H9 (cell line): ENCODE measurements around the gene RANBP3. TPM values are rescaled to one million over a fixed set of nuclear protein-coding genes. Genes with fewer than 3 reads are reported as not detected.

Experiments used
- DNase-seq: peaks from one replicate; pipeline ENCODE4 v3.0.0-alpha.2; 2017
- H2AFZ ChIP-seq: one replicate; pipeline ENCODE4 v1.6.1; 2013; ENCODE audit warnings: mild to moderate bottlenecking, low read length, control low read depth, moderate library complexity
- H2AK5ac ChIP-seq: 2 replicates; pipeline ENCODE4 v1.6.1; 2013; ENCODE audit warnings: low read length, control low read depth, mixed read lengths; ENCODE audit not compliant: insufficient read length
- H2BK120ac ChIP-seq: one replicate; pipeline ENCODE4 v1.6.1; 2013; ENCODE audit warnings: low read depth, mild to moderate bottlenecking, low read length, control low read depth, inconsistent platforms; ENCODE audit not compliant: poor library complexity, severe bottlenecking
- H2BK12ac ChIP-seq: 2 replicates; pipeline ENCODE4 v1.6.1; 2013; ENCODE audit warnings: low read length, control low read depth, mixed read lengths, low read depth; ENCODE audit not compliant: insufficient read length
- H2BK15ac ChIP-seq: 2 replicates; pipeline ENCODE4 v1.6.1; 2013; ENCODE audit warnings: low read depth, low read length, control low read depth
- H2BK20ac ChIP-seq: one replicate; pipeline ENCODE4 v1.6.1; 2013; ENCODE audit warnings: low read depth, mild to moderate bottlenecking, low read length, control low read depth, inconsistent platforms; ENCODE audit not compliant: poor library complexity, severe bottlenecking
- H2BK5ac ChIP-seq: 2 replicates; pipeline ENCODE4 v1.6.1; 2013; ENCODE audit warnings: low read length, control low read depth, mixed read lengths; ENCODE audit not compliant: insufficient read length
- H3K14ac ChIP-seq: 2 replicates; pipeline ENCODE4 v1.6.1; 2013; ENCODE audit warnings: low read length, control low read depth; ENCODE audit not compliant: insufficient read depth
- H3K18ac ChIP-seq: 2 replicates; pipeline ENCODE4 v1.6.1; 2013; ENCODE audit warnings: low read depth, mild to moderate bottlenecking, mixed read lengths, low read length, control low read depth; ENCODE audit not compliant: insufficient read length
- H3K23ac ChIP-seq: 2 replicates; pipeline ENCODE4 v1.6.1; 2013; ENCODE audit warnings: low read length, control low read depth, mixed read lengths, low read depth; ENCODE audit not compliant: insufficient read length
- H3K23me2 ChIP-seq: 2 replicates; pipeline ENCODE4 v1.6.1; 2013; ENCODE audit warnings: low read depth, mild to moderate bottlenecking, mixed read lengths, low read length, control low read depth; ENCODE audit not compliant: insufficient read length, poor library complexity, severe bottlenecking
- H3K27ac ChIP-seq: 2 replicates; pipeline ENCODE4 v1.5.1; 2013; ENCODE audit warnings: low read length, control low read depth, mixed read lengths, low read depth; ENCODE audit not compliant: insufficient read length
- H3K27me3 ChIP-seq: 2 replicates; pipeline ENCODE4 v1.6.1; 2013; ENCODE audit warnings: low read length, control low read depth, inconsistent platforms; ENCODE audit not compliant: insufficient read depth
- H3K4ac ChIP-seq: 2 replicates; pipeline ENCODE4 v1.6.1; 2013; ENCODE audit warnings: low read depth, mild to moderate bottlenecking, control low read depth, inconsistent platforms, low read length, moderate library complexity
- H3K4me1 ChIP-seq: 2 replicates; pipeline ENCODE4 v1.6.1; 2013; ENCODE audit warnings: low read length, control low read depth, inconsistent platforms; ENCODE audit not compliant: insufficient read depth
- H3K4me2 ChIP-seq: 2 replicates; pipeline ENCODE4 v1.6.1; 2013; ENCODE audit warnings: low read length, control low read depth, mixed read lengths; ENCODE audit not compliant: insufficient read length, insufficient read depth
- H3K56ac ChIP-seq: 2 replicates; pipeline ENCODE4 v1.6.1; 2013; ENCODE audit warnings: low read depth, mild to moderate bottlenecking, mixed read lengths, low read length, control low read depth; ENCODE audit not compliant: insufficient read length
- H3K79me1 ChIP-seq: 2 replicates; pipeline ENCODE4 v1.6.1; 2013; ENCODE audit warnings: low read depth, mild to moderate bottlenecking, moderate library complexity, low read length, control low read depth, inconsistent platforms; ENCODE audit not compliant: insufficient read depth, poor library complexity, severe bottlenecking
- H3K79me2 ChIP-seq: 2 replicates; pipeline ENCODE4 v1.6.1; 2013; ENCODE audit warnings: low read length, control low read depth, inconsistent platforms; ENCODE audit not compliant: insufficient read depth
- H3K9ac ChIP-seq: 2 replicates; pipeline ENCODE4 v1.6.1; 2013; ENCODE audit warnings: low read length, control low read depth, mixed read lengths; ENCODE audit not compliant: insufficient read length; ENCODE audit errors: extremely low read depth
- H3K9me3 ChIP-seq: one replicate; pipeline ENCODE4 v1.6.1; 2013; ENCODE audit warnings: low read depth, low read length, inconsistent platforms; ENCODE audit not compliant: control insufficient read depth
- H3T11ph ChIP-seq: one replicate; pipeline ENCODE4 v1.6.1; 2013; ENCODE audit warnings: mild to moderate bottlenecking, low read length, control low read depth, inconsistent platforms
- H4K20me1 ChIP-seq: one replicate; pipeline ENCODE4 v1.6.1; 2013; ENCODE audit not compliant: control insufficient read depth, insufficient read length, insufficient read depth
- H4K5ac ChIP-seq: 2 replicates; pipeline ENCODE4 v1.6.1; 2013; ENCODE audit warnings: low read depth, mild to moderate bottlenecking, mixed read lengths, low read length, control low read depth; ENCODE audit not compliant: insufficient read length
- H4K8ac ChIP-seq: replicated peaks from 2 replicates; pipeline ENCODE4 v1.6.1; 2013; ENCODE audit warnings: low read length, control low read depth, mixed read lengths, low read depth; ENCODE audit not compliant: insufficient read length
- H4K91ac ChIP-seq: 2 replicates; pipeline ENCODE4 v1.6.1; 2013; ENCODE audit warnings: low read depth, mild to moderate bottlenecking, moderate library complexity, mixed read lengths, low read length, control low read depth; ENCODE audit not compliant: insufficient read length
- H3K27ac Mint-ChIP-seq, 3 experiments: 2 replicates in 2 of 3; 3 replicates in 1 of 3; pipeline ENCODE4 v1.8.0; 2020 to 2021; ENCODE audit warnings: mixed read lengths in 3 of 3, mild to moderate bottlenecking in 1 of 3, moderate library complexity in 1 of 3
- H3K27me3 Mint-ChIP-seq: 2 replicates; pipeline ENCODE4 v1.8.0; 2021; ENCODE audit warnings: low read depth, mild to moderate bottlenecking, moderate library complexity, mixed read lengths
- H3K36me3 Mint-ChIP-seq, 3 experiments: 2 replicates in 2 of 3; 3 replicates in 1 of 3; pipeline ENCODE4 v1.8.0; 2020 to 2021; ENCODE audit warnings: low read depth in 3 of 3, mixed read lengths in 3 of 3; ENCODE audit not compliant: insufficient read depth in 1 of 3
- H3K4me1 Mint-ChIP-seq, 2 experiments: 2 replicates each; pipeline ENCODE4 v1.8.0; 2020; ENCODE audit warnings: mixed read lengths in 2 of 2
- H3K4me3 Mint-ChIP-seq, 2 experiments: 2 replicates in 1 of 2; 3 replicates in 1 of 2; pipeline ENCODE4 v1.8.0; 2020 to 2021; ENCODE audit warnings: mild to moderate bottlenecking in 2 of 2, mixed read lengths in 2 of 2, moderate library complexity in 1 of 2
- H3K9me3 Mint-ChIP-seq, 2 experiments: 2 replicates in 1 of 2; 3 replicates in 1 of 2; pipeline ENCODE4 v1.8.0; 2020; ENCODE audit warnings: mild to moderate bottlenecking in 2 of 2, mixed read lengths in 2 of 2, moderate library complexity in 1 of 2
- CTCF ChIP-seq: fragments of 200-600 bp; sonication (generic); conservative IDR thresholded peaks from 3 replicates; pipeline ENCODE4 v1.8.0; 2021; ENCODE audit warnings: antibody characterized with exemption, mild to moderate bottlenecking
- WGBS: extraction: QIAGEN DNeasy Blood & Tissue Kit; methylation state at CpG from one replicate; pipeline ENCODE4 v1.1.7; 2013; ENCODE audit warnings: missing lambda C conversion rate, low lambda C conversion rate, mixed read lengths; ENCODE audit not compliant: insufficient read length; ENCODE audit errors: extremely low coverage; 5-methylcytosine and 5-hydroxymethylcytosine counted together
- total RNA-seq: library from RNA; stranded (reverse); gene quantifications from 2 replicates; pipeline ENCODE4 v1.2.1, GENCODE V29; 2021

RANBP3 gene
- total RNA-seq, 1 experiment from 2014 or later = 86.5 TPM

DNA sequence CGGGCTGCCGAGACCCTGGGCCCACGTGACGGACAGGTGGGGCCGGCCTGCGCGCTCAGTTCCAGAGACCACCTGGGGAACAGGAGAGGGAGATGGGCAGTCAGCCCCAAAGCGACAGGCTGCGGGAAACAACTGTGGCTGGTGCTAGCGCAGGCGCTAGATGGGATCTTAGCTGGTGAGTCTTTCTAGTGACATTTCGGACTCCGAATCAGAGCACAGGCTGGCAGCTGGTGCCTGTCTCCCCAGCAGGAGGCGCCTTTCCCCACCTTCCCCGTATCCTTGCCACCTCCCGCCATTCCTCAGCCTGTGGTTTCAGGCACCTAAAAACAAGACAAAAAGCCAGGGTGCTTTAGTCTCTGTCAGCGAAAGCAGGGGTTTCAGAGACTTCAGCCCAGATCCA lies 19.4 kb upstream of the RANBP3 start:
- Histone ChIP-seq H3T11ph (no peak overlapping the region), H3K27ac (no peak overlapping the region), H3K18ac (no peak overlapping the region), H3K9me3 (no peaks in the 10 kb centered on the region), H2BK15ac (no peak overlapping the region), H3K27me3 (no peaks in the 10 kb centered on the region), H4K8ac (no peak overlapping the region), H2BK120ac (no peak overlapping the region), H3K23ac (no peak overlapping the region), H4K5ac (no peak overlapping the region), H3K4me1 (no peaks in the 10 kb centered on the region), H3K4me2 (no peak overlapping the region), H2AFZ (no peak overlapping the region), H3K79me1 (no peaks in the 10 kb centered on the region), H2AK5ac (no peak overlapping the region), H3K56ac (no peak overlapping the region), H2BK5ac (no peak overlapping the region), H3K79me2 (no peaks in the 10 kb centered on the region), H2BK20ac (no peak overlapping the region), H3K9ac (no peak overlapping the region), H3K4ac (no peak overlapping the region), H3K14ac (no peak overlapping the region), H4K91ac (no peak overlapping the region), H4K20me1 (no peaks in the 10 kb centered on the region), H3K23me2 (no peaks in the 10 kb centered on the region), H2BK12ac (no peak overlapping the region)
- H3K36me3 Mint-ChIP-seq = peaks cover 3 to 12% (median 9%) of the 10 kb centered on the region in 3 experiments; a peak in 4 of 7 replicates
- H3K27ac Mint-ChIP-seq = no peak overlapping the region; a peak in 1 of 7 replicates
- peaks cover 2% of the 10 kb centered on the region in 2 experiments; a peak in 1 of 4 replicates for H3K4me1 Mint-ChIP-seq
- no peak overlapping the region; a peak in 1 of 5 replicates for H3K4me3 Mint-ChIP-seq
- DNase-seq = peak; percentile 59
- WGBS = no CpG with 5 or more reads among the region's 17 CpGs
- H3K27me3 Mint-ChIP-seq = peaks cover 4% of the 10 kb centered on the region
- H3K9me3 Mint-ChIP-seq = peaks cover 3 to 4% of the 10 kb centered on the region in 2 experiments; a peak in 3 of 5 replicates
- peak; percentile 69 for TF ChIP-seq CTCF
